HG02981 (cell line): Measurements from ENCODE around the gene NBEA.
"Not testable (repeated sequence)": the region's sequence is repeated elsewhere in the genome, so short reads cannot be mapped to it uniquely, and the experiment has no call there.

ENCODE experiments used
- ATAC-seq: cut with Tn5 transposase; IDR thresholded peaks from one replicate; pipeline ENCODE4 v1.9.1; 2021; ENCODE audit warnings: mild to moderate bottlenecking, moderate library complexity; ENCODE audit not compliant: unreplicated experiment

Gene NBEA

DNA sequence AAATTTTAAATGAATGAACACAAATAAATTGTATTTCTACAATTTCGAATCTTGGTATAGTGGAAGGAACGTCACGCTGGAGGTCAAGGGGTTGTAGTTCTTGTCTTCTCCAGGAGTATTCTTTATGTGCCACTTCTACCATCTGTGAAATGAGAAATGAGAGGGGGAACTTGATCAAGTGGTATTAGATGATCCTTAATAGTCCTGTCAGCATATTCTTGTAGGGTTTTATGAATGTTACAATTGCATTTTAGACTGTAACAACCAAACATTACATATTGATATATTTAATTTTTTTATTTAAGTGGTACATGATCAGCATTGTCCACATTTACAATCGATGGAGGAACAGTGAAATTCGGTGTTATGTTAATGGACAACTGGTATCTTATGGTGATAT, 113.6 kb downstream of the NBEA start:
- no peak for ATAC-seq

DNA sequence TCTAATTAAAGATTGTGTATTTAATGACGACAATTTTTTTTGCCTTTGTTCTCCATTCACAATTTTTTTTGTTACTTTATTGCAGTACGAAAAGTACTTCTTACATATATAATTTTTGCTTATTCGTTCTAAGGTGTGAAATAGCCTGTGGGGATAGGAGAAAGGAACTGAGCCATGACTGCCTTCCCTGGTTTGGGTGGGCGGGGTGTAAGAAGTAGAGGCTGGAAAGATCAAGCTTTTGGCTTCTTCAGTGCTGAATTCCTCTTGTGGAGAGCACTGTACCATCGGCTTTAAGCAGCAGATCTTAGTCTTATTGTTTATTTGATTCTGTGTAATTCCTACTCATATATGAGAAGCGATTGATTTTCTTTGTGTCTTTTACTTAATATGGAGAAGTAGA, 115.8 kb downstream of the NBEA start:
- no peak for ATAC-seq

DNA sequence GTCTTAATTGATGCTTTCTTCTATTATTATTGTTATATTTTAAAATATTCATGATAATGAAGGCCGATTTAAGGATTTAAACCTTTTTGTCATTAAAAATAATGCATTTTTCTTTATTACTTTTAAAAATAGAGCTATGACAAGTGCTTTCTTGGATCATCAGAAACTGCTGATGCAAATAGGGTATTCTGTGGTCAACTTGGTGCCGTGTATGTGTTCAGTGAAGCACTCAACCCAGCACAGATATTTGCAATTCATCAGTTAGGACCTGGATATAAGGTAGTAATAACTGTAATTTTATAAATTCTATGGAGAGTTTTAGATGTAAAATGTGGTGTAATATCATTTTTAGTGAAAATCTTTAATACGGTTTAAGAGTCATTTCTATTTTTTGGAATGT, 116.5 kb downstream of the NBEA start:
- peak; percentile 98 for ATAC-seq

DNA sequence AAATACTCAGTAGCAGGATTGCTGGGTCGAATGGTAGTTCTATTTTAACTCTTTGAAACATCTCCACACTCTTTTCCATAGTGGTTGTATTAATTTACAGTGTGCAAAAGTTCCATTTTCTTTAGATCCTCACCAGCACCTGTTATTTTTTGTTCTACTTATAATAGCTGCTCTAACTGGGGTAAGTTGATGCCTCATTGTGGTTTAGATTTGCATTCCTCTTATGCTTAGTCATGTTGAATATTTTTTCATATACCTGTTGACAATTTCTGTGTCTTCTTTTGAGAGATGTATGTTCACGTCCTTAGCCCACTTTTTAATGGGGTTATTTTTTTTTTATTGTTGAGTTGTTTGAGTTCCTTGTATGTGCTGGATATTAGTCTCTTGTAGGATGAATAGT, 144.6 kb downstream of the NBEA start:
- no peak for ATAC-seq

DNA sequence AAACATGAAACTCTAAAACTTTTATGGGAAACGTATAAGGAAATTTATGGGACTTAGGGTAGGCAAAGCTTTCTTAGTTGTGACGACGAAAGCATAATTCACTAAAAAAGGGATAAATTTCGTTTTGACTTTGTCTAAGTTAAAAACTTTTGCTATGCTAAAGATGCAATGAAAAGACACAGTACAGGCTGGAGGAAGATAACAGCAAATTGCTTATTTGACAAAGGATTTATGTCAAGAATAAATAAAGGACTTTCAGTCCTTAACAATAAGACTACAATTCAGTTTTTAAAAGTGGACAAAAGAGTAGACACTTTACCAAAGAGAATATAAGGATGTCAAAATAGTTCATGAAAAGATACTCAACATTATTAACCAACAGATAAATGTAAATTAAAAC, 150.2 kb downstream of the NBEA start:
- no peak for ATAC-seq

DNA sequence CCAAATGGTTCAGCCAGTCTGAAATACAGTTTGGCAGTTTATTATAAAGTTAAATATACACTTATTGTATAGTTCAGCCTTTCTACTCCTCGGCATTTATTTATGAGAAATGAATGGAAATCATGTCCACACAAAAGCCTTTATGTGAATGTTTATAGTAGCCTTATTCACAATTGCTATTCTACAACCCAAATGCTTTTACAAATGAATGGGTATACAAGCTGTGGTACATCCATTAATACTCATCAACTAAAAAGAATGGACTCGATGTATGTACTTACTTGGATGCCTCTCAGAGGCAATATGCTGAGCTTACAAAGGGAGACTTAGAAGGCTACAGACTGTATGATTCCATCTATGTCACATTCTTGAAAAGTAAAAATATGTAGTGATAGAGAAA, 150.7 kb downstream of the NBEA start:
- no peak for ATAC-seq

DNA sequence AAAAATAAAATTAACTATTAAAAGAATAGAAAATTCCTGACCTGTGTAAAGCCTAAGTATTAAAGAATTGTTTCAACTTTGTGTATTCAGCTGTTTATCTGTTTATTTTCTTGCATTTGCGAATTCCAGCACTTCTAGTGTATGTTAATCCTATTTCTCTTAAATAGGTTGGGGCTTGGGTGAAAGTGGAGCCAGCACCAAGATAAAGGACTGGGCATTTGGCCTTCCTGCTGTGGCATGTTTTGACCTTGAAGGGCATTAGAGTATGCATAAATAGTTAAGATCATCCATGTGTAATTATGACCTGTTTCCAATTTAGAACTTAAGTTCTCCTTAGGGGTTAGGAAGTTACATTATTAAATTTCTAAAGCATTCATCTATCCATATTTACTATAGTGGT, 151.3 kb downstream of the NBEA start:
- ATAC-seq = no peak

DNA sequence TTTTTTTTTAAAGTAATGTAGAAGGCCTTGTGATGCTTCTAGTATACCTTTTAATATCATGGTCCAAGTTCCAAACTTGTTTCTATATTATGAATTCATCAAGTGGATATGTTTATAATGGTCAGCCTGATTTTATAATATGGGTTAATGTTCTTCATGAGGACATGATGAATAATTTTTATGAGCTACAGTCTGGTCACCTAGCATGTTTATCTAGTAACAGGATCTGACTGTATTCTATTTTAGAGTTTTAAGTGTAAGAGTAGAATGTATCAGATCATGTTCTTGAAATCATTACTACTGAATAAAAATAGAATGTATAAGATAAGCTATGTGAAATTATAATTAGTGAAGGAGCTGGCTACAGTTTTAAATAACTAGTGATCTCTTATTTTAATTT, 164.7 kb downstream of the NBEA start:
- ATAC-seq = not testable (repeated sequence)

DNA sequence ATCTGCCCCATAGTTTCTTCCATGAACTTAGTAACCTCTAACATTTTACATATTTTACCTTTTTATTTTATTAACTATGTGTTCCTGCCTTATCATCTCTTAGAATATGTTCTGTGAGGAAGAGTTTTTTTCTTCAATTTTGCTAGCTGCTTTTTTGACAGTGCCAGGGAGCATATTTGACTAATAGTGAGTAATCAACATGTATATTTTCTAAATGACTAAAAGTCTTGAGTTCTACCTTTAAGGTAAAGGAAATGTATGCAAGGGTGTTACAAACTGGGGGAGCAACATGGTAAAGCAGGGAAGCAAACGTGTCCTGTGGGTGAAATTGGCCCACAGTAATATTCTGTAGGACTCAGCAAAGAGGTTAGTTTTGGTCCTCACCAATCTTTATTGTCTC, 165.5 kb downstream of the NBEA start:
- ATAC-seq = no peak

DNA sequence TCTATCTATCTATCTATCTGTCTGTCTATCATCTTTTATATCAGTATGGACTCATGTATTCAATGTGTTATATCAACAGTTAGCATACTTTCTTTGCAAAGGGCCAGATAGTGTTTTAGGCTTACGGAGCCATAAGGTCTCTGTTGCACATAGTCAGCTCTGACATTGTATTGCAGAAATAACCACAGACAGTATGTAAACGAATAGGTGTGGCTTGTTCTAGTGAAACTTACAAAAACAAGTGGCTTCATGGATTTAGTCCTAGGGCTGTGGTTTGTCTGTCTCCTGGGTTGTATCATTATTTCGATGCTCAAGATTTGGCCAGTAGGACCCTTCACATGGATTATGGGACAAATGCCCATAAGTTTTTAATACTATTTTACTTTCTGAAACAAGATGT, 171.5 kb downstream of the NBEA start:
- ATAC-seq = not testable (repeated sequence)

DNA sequence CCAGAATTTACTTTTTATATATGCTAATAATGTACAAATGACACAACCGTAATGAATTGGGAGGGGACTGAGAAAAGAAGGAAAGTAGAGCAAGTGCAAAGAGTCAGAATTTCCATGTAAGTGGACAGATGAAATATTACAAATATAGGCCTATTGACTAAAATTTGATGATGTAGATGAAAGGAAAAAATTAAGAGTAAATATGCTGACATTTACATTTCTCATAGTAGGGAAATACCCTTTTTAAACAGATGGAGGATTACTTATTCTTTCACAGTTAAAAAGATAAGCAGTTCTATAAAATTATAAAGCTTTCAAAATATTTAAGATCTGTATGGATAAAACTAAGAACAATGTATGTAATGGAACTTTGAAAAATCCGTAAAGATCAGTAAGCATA, 185.4 kb downstream of the NBEA start:
- no peak for ATAC-seq

DNA sequence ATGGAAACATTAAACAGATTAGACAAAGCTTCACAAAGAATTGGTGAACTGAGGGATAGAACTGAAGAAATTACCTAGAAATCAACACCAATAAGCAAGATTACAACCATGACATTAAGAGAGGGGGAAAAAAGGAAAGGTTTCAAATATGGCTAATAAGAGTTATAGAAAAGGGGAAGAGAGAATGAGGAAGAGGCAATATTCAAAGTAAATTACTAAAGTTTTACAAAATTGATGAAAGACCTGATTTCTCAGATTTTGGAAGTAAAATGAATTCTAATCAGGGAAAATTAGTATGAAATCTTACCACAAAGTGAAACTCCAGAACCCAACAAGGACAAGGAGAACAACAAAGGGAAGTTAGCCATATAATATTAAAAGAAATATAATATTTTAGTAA, 187.4 kb downstream of the NBEA start:
- no peak for ATAC-seq

DNA sequence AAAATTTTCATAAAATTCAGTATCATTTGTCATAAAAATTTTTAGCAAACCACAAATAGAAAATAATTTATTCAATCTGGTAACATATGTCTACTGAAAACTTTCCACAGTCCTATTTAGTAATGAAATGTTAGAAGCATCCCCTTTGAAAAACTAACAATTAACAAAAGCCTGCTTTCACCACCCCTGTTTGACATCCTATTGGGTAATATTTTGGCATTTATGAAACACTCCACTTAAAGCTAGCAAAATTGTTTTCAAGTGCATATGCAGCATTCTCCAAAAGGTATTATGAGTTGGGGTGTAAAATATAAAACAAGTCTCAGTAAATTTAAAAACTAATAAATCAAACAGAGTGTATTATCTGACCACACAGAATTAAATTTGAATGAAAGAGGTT, 189.4 kb downstream of the NBEA start:
- ATAC-seq = no peak

DNA sequence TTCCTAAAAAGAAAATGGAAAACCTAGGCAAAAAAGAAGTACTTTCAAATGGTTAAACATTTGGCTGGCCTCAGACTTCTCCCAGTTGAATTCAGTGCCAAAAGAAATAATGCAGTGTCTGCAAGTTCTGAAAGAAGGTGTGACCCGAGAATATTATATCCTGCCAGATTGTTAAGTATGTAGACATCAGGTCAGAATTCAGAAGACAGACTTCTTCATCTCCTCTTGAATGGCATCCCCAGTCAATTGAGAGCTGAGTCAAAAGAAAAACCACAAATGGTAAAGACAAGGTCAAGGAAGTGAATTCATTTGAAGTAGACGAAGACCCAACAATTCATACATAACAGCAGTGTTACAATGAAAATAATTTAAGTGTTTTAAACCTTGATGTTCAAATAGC, 194.5 kb downstream of the NBEA start:
- no peak for ATAC-seq

DNA sequence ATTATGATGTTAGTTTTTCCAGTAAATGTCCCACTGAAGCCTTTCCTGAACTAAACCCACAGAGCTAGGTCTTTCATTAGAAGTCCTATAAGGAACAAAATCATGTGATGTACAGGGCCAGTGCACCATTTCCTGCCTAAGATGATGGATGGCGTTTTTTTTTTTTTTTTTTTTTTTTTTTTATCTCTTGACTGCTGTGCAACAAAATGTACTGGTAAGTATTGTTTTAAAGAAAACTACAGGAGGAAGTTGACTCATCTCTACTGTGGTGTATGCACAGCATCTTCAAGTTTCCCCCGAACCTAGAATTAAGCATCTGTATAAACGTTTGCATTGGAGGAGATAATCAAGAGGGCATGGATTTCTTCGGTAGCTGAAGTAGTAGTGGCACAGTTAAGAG, 197.5 kb downstream of the NBEA start:
- ATAC-seq = no peak

DNA sequence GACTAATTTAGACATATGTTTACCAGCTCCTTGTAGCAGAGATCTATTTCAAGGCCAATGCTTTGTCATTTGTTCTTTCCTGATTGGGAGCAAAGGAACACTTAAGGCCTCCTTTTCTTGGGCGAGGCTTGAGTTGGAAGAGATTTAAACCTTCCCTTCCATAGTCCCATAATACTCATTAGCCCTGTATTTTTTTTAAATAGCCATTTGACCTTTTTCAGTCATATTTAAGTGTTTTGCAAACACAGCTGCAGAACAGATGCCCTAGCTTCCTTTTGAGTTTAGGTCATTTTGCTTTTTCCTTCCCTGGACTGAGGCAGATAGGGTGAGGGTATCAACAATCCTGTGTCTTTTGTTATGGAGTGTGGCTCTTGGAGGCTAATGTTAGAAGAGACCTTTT, 198.3 kb downstream of the NBEA start:
- ATAC-seq = no peak

DNA sequence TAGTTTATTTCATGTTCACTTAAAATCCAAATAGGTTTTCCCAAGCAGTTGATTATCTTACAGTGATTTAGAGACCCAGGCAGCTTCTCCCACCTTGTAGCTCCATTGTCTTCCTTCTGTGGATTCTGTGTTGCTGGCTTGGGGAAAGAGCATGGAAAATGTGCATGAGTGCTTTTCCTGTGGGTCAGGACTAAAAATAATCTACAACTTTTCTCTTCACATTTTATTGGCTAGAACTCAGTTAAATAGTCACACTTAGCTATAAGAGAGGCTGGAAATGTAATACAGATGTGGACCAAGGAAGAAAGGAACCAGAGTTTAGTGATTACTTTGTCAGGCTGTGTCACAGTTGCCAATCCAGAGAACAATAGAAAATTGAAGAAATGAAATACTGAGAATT, 198.8 kb downstream of the NBEA start:
- no peak for ATAC-seq

DNA sequence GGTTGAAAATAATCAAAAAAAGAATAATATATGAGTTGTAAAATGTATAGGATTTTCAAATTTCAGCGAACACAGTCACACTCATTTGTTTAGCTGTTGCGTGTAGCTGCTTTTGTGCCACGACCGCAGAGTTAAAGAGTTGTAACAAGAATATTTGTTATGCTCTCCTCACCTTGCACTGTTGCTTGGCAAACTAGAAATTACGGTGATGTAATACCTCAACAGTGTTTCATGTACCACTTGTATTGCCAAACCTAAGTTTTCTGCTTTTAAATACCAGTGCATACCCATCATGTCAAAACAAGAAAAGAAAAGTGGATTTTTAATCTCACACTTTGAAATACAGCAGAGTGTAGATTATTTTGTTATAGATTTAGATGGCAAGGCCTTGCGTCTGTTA, 201.1 kb downstream of the NBEA start:
- ATAC-seq = no peak

DNA sequence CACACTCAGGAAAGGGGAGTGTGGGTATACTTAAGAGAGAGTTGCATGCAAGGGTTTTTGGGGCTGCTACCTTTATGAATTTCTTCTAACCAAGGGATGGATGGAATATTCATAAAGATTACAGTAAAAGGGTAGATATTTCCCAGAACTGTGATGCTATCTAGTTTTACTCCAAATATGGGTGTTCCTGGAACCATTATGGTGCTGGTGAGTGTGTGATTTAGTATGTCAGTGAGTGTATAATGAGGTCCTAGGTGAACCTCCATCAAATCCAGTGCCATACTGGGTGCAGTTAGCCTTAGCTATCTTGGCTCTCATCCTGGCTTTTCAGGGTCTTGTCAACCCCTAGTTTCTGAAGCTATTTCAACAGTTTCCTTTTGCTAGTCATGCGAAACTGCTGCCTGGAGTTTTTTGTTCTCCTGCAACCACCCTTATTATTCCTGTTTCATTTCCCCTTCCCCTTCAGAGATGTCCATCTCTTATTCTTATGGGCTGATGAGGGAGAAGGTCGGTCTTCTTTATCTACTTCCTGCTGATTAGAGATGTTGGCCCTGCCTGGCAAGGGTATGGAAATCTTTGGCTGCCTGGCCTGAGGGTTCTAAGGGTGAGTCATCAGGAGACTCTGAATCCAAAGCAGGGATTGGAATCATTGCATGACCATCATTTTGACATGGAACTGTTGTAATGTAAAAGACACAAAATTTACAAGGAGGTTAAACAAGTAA, 202.3 kb downstream of the NBEA start:
- no peak for ATAC-seq

DNA sequence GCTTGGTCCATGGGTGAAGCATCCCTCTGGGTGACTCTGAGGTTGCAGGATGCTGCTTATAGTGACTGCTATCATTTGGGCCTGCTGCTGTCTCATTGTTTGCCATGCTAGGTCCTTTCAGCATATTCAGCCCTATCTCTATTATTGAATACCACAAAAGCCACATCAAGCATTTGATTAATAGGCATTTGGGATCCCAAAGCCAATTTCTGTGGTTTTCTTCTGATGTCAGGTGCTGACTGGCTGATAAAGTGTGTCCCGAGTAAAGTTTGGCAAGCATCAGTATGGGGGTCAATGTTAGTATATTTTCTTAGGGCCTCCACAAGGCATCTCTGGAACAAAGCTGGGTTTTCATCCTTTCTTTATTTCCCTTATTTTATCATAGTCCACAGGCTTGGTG, 204.6 kb downstream of the NBEA start:
- ATAC-seq = no peak

DNA sequence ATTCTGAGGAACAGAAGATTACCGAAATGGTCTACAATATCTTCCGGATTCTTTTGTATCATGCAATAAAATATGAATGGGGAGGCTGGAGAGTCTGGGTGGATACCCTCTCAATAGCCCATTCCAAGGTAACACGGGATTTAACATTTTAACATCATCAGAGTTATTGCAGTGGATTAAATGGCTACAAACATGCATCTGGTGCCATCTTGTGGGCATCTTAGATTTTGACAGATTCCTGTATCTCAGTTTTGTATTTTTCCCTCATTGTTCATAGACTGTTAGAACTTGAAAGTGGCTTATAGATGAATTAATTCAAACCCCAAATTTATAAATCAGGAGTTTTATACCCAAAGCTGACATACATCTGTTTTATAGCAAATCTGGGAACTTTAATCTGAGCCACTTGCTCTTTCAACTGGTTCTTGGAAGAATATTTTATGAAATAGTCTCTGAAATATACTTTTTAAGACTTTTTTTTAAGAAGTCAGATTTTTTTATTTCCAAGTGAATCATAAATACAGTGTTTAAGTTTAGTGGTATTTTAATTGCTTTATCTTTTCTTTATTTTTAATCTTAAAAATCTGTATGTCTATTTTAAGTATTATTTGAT, 215.2 kb downstream of the NBEA start:
- peak; percentile 56 for ATAC-seq

DNA sequence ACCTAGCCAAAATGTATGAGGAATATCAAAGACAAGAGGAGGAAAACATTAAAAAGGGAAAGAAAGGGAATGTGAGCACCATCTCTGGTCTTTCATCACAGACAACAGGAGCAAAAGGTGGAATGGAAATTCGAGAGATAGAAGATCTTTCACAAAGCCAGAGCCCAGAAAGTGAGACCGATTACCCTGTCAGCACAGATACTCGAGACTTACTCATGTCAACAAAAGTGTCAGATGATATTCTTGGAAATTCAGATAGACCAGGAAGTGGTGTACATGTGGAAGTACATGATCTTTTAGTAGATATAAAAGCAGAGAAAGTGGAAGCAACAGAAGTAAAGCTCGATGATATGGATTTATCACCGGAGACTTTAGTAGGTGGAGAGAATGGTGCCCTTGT, 217.0 kb downstream of the NBEA start:
- ATAC-seq = no peak

DNA sequence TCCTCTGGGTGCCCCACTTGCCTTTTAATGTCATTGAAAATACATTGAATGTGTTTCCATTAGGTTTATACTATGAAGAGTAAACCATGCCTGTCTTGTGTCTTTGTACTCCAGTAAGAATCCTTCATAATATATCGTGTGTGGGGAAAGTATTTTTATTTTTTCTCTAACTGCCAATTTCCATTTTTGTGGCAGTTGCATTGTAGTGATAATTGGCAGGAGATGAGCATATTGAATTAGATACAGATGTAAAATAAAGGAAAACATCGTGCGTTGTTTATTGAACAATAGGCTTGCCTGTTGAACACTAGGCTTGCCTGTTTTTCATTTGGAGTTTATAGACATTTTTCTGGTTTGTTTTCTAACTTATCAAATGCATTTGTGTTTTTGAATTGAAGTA, 218.8 kb downstream of the NBEA start:
- ATAC-seq = no peak
